Measurements from ENCODE around the gene DPH2.

- no peak for TF ChIP-seq CTCF (conservative IDR thresholded peaks at IDR 0.05; ENCODE audit: low read length)
- no peak for TF ChIP-seq EZH2phosphoT487 (IDR thresholded peaks at IDR 0.05; ENCODE audit: borderline replicate concordance, low read depth, low read length)
Observed at GRCh38 chr1:43981636-43982035, 11.8 kb downstream of the DPH2 start.

Data from OCI-LY7 (cell line).